ENCODE results near the gene PIGX.
"Not testable (repeated sequence)": the region's sequence is repeated elsewhere in the genome, so short reads cannot be mapped to it uniquely, and the experiment has no call there.

The PIGX gene

DNA sequence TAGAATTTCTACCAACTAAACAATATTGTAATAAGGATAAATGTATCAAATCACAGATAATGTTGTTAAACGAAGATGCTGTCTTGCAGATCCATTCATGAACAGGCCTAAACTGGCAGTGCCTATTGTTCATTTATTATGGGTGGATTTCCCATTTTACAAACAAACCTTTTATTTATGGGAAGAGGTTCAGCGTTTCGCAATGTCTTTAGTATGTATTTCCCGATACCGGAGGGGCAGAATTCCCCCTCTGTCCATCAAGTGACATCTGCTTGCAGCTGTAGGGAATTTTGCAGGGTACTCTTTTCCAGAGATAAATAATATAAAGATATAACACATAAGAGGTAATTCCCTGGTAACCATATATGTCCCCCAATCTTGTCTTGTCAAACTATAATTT lies 5.8 kb upstream of the PIGX start:
- peak; percentile 53 to 90 (median 59) for DNase-seq

DNA sequence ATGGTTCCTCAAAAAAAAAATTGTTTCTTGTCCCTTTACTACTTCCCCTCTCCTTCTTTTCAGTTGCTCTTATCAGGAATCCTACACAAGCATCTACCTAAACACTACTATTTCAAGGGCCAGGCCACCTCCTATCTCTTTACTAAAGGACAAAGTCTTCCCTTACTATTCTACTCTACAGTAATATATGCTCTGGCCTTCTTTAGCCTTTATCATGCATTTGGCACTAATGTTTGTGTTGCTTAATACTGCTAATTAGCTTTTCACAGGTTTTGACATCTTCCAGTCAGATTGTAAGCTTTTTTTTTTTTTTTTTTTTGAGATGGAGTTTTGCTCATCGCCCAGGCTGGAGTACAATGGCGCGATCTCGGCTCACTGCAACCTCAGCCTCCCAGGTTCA lies 5.4 kb upstream of the PIGX start:
- DNase-seq, result no peak

DNA sequence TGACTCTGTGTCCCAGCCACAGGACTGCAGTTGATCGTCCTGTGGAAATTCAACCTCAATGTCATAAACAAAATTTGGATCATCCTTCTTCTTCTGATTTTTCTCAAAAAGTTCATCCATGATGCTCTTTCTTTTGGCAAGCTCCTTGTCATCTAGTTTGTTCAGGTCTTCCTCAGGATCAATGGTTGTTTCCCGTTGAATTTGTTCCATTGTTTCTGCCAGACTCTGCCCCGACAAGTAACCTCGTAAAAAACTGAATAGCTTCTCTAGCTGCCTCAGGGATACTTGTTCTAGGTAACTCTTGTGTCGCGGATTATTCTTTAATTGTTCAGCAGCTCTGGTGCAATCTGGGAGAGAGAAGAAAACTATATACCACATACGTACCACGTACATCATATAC lies 4.6 kb upstream of the PIGX start:
- no peak for DNase-seq

DNA sequence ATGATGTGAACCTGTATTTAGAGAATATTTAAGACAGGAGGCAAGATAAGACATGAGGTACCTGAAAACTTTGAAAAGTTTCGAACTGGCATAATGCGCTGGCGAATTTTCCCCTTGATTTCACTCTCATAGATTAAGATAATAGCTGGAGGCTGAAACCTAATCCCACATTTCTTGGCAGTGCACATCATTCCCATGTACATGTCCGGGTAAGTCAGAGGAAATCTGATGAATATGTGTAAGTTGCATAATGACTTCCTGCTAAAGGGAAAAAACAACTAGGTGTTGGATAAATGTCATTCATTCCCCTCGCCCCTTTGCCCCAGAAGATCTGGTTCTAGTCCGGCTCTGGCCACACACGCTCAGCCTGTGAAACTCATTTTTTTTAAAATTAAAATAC lies 3.7 kb upstream of the PIGX start:
- no peak for DNase-seq

DNA sequence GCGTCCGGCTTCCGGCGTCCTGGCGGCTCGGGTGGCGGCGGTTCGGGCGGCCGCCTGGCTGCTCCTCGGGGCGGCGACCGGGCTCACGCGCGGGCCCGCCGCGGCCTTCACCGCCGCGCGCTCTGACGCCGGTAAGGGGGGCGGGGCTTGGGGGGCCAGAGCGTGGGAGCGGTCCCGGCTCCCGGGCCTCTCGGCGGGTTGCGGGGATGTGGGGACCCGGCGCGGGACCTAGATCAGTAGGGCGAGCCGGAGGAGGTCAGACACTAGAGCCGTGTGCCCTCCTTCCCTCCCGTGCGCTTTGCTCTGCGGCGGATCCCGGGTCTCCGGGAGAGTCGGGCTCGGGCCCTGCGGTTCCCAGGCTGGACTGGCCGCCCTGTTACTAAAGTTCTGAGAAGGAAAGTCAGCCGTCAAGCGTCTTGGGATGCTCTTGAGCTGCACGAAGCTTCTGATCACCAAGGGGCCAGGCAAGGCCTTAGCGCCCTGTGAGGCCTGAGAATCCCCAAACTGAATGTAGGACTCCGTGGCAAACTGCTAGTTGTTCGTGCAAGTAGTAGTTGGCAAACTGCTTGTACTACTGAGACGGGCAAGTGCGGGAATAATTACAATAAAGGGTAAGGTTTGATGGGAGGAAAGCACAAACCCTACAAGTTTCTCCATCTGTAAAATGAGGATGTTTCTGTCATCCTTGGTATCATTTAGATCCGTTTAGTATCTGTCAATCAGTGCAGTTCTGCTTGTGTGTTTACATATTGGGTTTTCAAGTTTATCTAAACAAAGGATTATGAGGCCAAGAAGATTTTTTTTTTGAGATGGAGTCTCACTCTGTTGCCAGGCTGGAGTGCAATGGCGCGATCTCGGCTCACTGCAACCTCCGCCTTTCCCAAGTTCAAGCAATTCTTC lies 587 bp downstream of the PIGX start:
- DNase-seq, result peak; percentile 64 to 91 (median 79)

DNA sequence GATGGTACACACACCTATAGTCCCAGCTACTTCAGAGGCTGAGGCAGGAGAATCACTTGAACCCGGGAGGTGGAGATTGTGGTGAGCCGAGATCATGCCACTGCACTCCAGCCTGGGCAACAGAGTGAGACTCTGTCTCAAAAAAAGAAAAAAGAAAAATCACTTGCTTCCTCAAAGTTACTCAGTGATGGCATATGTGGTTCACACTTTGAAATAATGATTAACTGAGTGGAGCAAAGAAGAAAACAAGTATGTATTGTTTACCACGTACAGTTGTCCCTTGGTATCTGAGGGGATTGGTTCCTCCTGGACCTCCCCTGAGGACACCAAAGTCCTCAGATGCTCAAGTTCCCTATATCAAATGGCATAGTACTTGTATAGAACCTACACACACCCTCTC lies 5.0 kb downstream of the PIGX start:
- not testable (repeated sequence) for DNase-seq

DNA sequence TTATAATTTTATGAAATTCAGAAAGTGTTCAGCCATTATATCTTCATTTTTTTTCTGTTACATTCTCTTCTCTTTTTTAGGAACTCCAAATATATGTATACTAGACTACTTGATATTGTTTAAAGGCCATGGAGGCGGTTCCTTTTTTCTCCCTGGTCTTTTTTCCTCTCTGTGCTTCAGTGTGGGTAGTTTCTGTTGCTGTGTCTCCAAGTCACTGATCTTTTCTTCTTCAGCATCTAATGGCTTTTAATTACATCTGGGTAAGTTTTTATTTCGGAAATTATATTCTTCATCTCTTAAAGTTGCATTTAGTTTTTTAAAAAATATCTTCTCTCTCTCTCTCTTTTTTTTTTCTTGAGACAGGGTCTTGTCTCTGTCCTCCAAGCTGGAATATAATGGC lies 8.9 kb downstream of the PIGX start:
- DNase-seq, result no peak

DNA sequence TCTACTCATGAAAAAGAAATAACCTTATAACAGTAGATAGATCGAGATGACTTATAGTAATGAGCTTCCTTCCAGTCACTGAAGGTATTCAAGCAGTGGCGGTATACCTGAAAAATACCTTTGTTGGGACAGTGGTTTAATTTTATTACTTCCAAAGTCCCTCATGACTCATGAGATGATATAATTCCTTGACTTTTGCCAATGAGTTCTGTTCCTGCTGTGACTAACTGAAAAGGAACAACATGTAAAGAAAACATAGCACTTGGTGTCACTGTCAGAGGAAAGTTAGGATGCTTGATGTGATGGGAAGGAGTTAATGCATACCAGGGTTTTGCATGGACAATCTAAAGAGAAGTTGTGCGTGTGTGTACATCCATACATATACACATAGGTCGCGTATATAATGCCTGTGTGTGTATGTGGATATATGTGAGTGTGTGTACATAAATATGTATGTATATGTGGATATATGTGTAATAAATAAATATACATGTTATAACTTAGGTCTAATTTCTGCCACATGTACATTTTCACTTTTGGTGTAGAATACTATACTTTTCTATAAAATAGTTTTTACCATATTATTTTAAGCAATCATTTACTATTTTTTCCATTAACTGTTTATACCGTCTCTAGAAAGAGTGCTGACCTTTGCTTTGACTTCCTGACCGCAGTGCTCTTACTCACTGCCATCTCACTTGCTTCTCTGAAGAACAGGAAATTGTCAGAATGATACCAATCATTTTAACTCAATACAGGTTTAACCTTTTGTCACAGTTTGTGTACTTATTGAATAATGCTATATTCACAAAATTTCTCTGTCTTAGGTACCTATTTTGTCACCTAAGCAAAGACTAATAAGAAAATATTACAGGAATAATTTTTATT lies 14.9 kb downstream of the PIGX start:
- DNase-seq, result peak in 1 of 3 donors; percentile 20

DNA sequence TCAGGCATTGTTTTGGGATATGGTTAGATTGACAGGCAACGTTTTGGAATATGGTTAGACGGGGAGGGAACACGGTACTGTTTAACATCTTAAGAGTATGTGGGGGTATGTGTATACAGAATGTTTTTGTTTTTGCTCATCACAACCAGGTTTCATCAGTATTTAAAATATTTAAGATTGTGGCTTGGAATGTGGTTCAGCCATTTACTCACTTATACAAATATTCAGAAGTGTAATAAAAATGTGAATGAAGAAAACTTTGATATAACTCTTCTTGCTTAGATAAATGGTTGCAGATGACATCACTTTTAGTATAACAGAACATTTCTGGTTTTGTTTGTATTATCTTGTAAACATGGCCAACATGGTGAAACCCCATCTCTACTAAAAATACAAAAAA lies 23.6 kb downstream of the PIGX start:
- DNase-seq, result no peak

DNA sequence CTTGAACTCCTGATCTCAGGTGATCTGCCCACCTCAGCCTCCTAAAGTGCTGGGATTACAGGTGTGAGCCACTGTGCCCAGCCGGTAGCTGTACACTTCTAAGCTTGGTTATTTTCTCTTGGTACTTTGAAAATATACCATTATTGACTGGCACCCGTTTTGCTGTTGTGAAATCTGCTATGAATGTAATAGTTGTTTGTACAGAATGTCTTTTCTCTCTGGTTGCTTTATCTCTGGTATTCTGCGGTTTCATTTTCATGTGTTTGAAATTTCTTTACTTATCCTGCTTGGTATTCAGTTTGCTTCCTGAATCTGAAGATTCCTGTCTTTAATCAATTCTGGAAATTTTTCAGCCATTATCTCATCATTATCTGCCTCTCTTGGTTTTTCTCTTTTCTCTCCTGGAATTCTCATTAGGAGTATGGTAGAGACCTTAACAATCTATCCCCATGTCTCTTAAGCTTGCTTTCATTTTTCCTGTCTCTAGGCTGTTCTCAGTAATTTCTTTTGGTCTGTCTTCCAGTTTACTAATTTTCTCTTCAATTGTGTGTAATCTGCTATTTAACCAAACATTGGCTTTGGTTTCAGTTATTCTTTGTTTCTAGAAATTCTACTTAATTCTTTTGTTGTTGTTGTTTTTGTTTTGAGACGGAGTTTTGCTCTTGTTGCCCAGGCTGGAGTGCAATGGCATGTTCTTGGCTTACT lies 24.6 kb downstream of the PIGX start:
- no peak for DNase-seq

DNA sequence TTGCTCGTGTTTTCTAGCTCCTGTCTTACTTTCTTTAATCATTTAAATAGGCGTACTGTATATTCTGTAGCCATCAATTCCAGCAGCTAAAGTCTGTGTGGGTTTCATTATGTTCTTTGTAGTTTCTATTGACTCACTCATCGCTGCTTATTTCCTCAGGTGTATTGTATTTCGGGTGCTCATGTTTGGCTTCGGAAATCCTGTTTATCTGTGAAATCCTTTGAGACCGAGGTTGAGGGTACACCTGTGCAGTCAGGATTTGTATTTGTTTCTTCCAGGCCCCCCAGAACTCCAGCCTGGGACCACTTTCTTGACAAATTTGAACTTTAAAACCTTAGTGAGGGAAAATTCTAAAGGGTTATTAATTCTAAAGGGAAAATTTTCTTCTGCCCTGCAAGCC lies 25.5 kb downstream of the PIGX start:
- no peak for DNase-seq

DNA sequence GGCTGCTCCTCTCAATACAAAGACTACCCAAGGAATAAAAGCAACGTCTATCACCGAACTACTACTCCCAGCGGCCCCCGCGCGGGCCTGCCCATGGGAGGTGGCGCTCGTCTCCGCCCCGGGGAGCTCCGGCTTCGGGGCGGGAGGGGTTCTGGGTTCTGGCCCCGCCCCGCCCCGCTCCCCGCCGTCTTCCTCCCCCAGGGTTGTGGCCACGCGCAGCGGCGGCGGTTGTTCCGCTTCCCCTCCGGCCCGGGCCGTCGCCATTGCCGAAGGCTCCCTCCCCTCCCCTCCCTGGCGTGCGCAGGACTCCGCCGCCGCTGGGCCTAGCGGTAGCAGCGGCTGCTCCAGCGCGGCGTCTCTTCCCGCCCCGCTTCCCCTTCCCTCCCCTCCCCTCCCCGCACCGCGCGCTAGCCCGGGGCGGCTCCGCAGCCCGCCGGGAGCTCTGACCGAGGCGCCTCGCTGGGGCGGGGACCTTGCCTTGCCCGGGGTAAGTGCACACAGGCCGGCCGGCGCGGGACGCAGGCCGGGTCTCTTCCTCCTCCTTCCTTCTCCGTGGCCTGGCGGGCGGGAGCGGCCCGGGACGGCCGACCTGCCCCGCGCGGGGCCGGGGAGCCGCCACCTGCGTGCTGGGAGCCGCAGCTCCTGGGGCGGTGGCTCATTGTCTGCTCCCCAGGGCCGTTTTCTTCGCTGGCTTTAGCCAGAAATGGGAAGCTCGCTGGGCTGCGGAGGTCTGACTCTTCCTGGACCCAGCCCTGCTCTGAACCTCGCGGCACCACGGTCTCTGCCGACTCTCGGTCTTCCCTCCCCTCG lies 27.7 kb downstream of the PIGX start, which contains the start of gene PAK2:
Gene PAK2, plus strand, starts transcription at position 187 of the 810 bp plus-strand sequence. CDS start 42,790 bp downstream, outside the sequence.
- peak; percentile 95 to 99 (median 97) for DNase-seq

DNA sequence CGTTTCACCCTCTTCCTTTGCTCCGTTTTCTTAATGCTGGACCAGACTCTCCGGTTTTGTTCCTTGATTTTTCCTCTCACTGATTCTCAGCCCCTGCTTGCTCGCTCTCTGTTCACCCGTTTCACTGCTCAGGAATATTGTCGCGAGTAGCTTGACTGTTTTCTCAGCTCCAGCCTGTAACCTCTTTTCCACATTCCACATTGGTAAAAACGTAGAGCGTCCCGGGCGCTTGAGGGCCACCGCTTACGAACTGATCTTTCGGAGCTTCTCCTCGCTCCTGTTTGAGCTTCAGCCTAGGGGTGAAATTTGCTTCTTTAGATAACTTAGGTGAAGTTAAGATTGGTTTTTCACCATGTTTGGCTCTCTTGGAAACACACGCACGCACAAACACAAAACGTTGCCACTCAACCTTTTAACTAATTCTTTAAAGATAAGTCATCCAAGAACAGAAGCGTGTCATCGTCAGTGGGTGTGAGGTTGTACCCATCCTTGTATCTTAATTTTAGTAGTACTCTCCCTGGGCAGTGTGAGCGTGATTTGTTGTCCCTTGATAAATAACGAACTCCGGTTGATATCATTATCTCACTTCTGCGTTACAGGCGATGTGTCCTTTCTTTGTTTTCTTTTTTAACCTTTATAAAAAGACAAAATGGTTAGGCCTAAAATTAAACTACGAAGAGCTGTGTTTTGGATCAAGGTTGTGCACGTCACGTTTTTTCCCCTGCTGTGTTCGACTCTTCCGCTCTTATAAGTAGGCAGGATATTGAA lies 28.5 kb downstream of the PIGX start:
- DNase-seq, result peak; percentile 48 to 65 (median 60)

DNA sequence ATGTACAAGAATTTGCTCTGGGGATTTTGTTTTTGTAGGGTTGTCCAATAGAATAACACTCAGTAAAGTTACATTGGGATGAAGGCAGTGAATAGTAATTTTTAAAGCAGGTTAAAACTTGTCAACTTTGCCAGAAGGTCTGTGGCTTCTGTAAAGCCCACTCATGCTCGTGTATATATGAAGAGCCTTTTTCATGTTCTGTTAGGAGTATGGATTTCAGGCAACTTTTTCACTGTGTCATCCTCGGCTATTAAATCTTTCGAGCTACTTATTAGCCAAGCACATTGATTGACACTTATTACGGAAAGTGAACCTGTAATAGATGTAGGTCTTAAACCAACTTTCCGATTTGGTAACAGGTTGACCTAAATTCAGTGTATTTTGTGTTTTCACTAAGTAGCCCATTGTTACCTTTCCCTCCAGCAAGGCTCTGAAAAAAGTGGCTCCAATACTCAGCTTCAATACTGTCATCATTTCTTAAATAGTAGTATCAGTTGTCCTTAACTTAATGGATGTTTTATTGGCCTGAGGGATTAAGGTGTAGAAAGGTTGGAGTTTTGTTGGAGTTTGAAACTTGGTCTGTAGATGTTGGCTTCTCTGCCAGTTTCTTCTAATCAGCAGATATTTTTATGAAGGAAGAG lies 29.2 kb downstream of the PIGX start:
- no peak for DNase-seq

DNA sequence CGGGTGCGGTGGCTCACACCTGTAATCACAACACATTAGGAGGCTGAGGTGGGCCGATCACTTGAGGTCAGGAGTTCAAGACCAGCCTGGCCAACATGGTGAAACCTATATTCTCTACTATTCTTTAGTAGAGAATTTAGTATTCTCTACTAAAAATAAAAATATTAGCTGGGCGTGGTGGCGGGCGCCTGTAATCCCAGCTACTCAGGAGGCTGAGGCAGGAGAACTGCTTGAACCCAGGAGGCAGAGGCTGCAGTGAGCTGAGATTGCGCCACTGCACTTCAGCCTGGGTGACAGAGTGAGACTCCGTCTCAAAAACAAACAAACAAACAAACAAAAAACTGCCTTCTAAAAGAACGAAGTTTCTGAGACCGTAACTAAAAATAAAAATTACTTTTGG lies 31.4 kb downstream of the PIGX start:
- not testable (repeated sequence) for DNase-seq

DNA sequence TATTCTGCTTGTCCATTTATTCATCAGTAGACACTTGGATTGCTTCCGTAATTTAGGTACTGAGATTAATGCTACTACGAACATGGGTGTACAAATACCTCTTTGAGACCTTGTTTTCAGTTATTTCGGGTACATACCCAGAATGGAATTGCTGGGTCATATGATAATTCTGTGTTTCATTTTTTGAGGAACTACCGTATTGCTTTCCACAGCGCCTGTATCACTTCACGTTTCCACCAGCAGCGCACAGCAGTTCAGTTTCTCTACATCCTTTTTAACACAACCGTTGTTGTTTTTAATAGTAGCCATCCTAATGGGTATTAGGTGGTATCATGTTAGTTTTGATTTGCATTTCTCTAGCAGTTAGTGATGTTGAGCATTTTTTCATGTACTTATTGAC lies 36.9 kb downstream of the PIGX start:
- DNase-seq, result peak; percentile 41 to 65 (median 50)

DNA sequence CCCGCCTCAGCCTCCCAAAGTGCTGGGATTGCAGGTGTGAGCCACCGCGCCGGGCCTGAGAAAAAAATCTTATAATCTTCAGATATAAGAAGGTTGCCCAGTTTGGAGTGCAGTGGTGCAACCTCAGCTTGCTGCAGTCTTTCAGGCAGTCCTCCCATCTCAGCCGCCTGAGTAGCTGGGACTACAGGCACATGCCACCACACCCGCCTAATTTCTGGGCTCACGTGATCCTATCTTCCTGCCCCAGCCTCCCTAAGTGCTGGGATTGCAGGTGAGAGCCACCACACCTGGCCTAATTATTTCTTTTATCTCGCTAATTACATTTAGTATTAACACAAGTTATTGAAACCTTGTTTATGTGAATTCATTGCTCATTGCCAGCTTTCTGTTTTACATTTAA lies 41.0 kb downstream of the PIGX start:
- DNase-seq, result no peak

DNA sequence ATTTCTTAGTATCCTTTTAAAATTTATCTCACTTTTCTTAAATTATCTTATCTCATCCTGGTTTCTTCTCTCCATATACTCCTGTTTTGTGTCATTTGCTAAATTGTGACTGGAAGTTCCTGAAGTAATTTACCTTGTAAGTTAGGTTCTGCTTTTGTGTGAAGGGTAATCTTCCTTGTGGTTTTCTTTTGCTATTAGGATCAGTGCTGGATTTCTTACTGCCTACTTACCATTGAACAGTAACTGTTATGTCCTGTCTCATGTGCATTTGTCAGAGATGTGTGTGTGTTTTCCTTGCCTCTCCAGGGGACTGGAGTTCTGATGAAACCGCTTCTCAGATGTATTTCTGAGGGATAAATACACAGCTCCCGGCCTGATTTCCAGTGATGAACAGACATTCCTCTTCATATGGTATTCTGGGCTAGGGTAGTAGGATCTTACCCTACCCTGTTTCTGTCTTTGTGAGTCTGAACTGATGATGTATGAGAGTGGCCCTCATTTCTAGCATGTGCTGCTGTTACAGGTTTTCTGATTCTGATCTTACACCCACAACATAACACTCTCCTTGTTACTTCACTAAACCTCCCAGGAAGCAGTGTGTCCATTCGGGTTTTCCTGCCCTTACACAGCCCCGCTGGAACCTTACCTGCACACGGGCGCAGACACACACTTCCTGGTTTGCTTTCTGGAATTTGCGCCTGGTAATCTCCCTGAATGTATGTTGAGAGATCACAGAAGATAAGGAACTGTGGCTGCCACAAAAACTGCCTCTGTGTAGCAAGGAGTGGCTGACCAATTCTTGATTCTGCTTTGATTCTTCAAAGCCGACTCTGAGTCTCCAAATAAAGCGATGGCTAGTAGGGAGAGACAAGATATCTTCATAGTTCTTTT lies 42.2 kb downstream of the PIGX start:
- no peak for DNase-seq

DNA sequence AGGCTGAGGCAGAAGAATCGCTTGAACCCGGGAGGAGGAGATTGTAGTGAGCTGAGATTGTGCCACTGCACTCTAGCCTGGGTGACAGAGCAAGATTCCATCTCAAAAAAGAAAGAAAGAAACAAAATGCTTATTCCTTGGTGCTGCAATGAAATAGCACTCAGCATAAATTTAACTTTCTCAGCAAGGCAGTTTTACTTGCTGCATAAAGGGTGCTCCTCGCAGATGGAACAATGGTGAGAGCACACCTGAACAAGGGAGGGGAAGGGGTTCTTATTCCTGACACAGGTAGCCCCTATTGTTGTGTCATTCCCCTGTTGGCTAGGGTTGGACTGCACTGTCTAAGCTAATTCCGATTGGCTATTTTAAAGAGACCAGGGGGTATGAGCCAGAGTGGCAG lies 44.6 kb downstream of the PIGX start:
- no peak for DNase-seq
